DND-41 (cell line): Measurements from ENCODE around the gene KRTAP9-1.

Source experiments
- CTCF ChIP-seq: IDR thresholded peaks from 2 replicates; pipeline ENCODE4 v1.5.1; 2012; ENCODE audit warnings: borderline replicate concordance, low read length, moderate library complexity, mild to moderate bottlenecking; ENCODE audit not compliant: poor library complexity, severe bottlenecking; ENCODE audit errors: extremely low read depth
- EZH2 ChIP-seq: IDR thresholded peaks from 3 replicates; pipeline ENCODE4 v1.6.1; 2012; ENCODE audit warnings: borderline replicate concordance, low read depth, mild to moderate bottlenecking, moderate library complexity, low read length, inconsistent platforms; ENCODE audit not compliant: severe bottlenecking

GRCh38 chr17:41141361-41141760 is 48.3 kb upstream of the KRTAP9-1 start:
- TF ChIP-seq CTCF (no peak), EZH2 (no peak)
